HepG2 (cell line): ENCODE data around the gene SLITRK1. TPM values are rescaled to one million over a fixed set of nuclear protein-coding genes. Genes with fewer than 3 reads are reported as not detected.

Source experiments
- ATAC-seq: fragments of 200-7000 bp; cut with Tn5 transposase; 3 replicates; pipeline ENCODE4 v1.9.1; 2020; ENCODE audit warnings: mild to moderate bottlenecking, moderate library complexity
- BruUV-seq: library from RNA; stranded (reverse); fragments of 400-500 nt; replicated peaks from 2 replicates; lab custom pipeline; 2021; lab: Mats Ljungman, UMichigan
- CTCF ChIA-PET: fragments of 300-600 bp; formaldehyde crosslinking; extraction: SDS; loops from one replicate; lab custom pipeline; 2021; ENCODE audit warnings: low total read pairs, inconsistent platforms, low intra/inter-chr PET ratio; lab: Yijun Ruan, JAX
- POLR2A ChIA-PET: fragments of 350-600 bp; sonication (Branson Sonifier 250); formaldehyde crosslinking; loops from one replicate; lab custom pipeline; 2020; ENCODE audit warnings: antibody characterized with exemption, inconsistent platforms; lab: Yijun Ruan, JAX
- DNase-seq: peaks from one replicate; pipeline ENCODE4 v3.0.0-alpha.2; 2015; ENCODE audit warnings: low spot score
- FAIRE-seq: peaks from 3 replicates; lab custom pipeline; 2011; peaks lifted over from hg19 to GRCh38; lab: Jason Lieb, UNC
- H2AFZ ChIP-seq: one replicate; pipeline ENCODE4 v1.6.1; 2011; ENCODE audit warnings: low read length, inconsistent platforms
- H3K27ac ChIP-seq: fragments of 300-600 bp; 3 replicates; pipeline ENCODE4 v1.8.0; 2011; ENCODE audit warnings: mixed run types, mild to moderate bottlenecking, mixed read lengths, low read length, inconsistent platforms; ENCODE audit not compliant: insufficient read depth; ENCODE audit errors: extremely low read length
- H3K27me3 ChIP-seq, 2 experiments: fragments of 200-600 bp in 1 of 2; 2 replicates in 1 of 2; 3 replicates in 1 of 2; pipeline versions ENCODE4 v1.6.0 to v1.8.0; 2011; ENCODE audit warnings: low read length in 2 of 2, mild to moderate bottlenecking in 2 of 2, moderate library complexity in 2 of 2, inconsistent platforms in 1 of 2; ENCODE audit not compliant: insufficient read depth in 2 of 2, control insufficient read depth in 1 of 2
- H3K36me3 ChIP-seq, 2 experiments: fragments of 200-600 bp in 1 of 2; replicated peaks in 1 of 2; 2 replicates in 1 of 2; 3 replicates in 1 of 2; pipeline versions ENCODE4 v1.5.1 to v1.8.0; 2011; ENCODE audit warnings: low read length in 2 of 2, inconsistent platforms in 1 of 2; ENCODE audit not compliant: insufficient read depth in 2 of 2, control insufficient read depth in 1 of 2
- H3K4me1 ChIP-seq: 2 replicates; pipeline ENCODE4 v1.5.1; 2012; ENCODE audit warnings: low read length, inconsistent platforms; ENCODE audit not compliant: insufficient read depth
- H3K4me2 ChIP-seq: 2 replicates; pipeline ENCODE4 v1.6.0; 2011; ENCODE audit warnings: low read depth, low read length, inconsistent platforms
- H3K4me3 ChIP-seq, 3 experiments: fragments of 200-600 bp in 1 of 3; sonication (generic), shearing (Covaris generic) in 1 of 3; replicated peaks in 1 of 3; 2 replicates each; pipeline ENCODE4 v1.5.1; 2011 to 2016; ENCODE audit warnings: low read length in 3 of 3, inconsistent platforms in 2 of 3, low read depth in 2 of 3, mild to moderate bottlenecking in 2 of 3, control low read depth in 1 of 3, mixed read lengths in 1 of 3; ENCODE audit not compliant: insufficient read depth in 1 of 3
- H3K79me2 ChIP-seq: one replicate; pipeline ENCODE4 v1.6.1; 2011; ENCODE audit warnings: low read length, inconsistent platforms; ENCODE audit not compliant: insufficient read depth
- H3K9ac ChIP-seq: 2 replicates; pipeline ENCODE4 v1.6.0; 2011; ENCODE audit warnings: mild to moderate bottlenecking, low read depth, low read length, inconsistent platforms; ENCODE audit not compliant: insufficient read depth
- H3K9me3 ChIP-seq: 2 replicates; pipeline ENCODE4 v1.5.1; 2012; ENCODE audit warnings: mild to moderate bottlenecking, low read length
- H4K20me1 ChIP-seq: 2 replicates; pipeline ENCODE4 v1.6.0; 2011; ENCODE audit warnings: inconsistent platforms, mild to moderate bottlenecking, low read length, moderate library complexity; ENCODE audit not compliant: insufficient read depth
- CREB3 ChIP-seq: sonication (generic); formaldehyde crosslinking; IDR thresholded peaks from 2 replicates; pipeline ENCODE4 v1.5.0; 2020; ENCODE audit warnings: missing genetic modification reagents
- E2F5 ChIP-seq: sonication (generic); formaldehyde crosslinking; conservative IDR thresholded peaks from 2 replicates; pipeline ENCODE4 v1.4.0; 2020; ENCODE audit warnings: missing genetic modification reagents
- EED ChIP-seq: sonication (generic); formaldehyde crosslinking; IDR thresholded peaks from 2 replicates; pipeline ENCODE4 v1.5.0; 2020; ENCODE audit warnings: mild to moderate bottlenecking, missing genetic modification reagents
- FOXJ3 ChIP-seq: sonication (generic); formaldehyde crosslinking; IDR thresholded peaks from 2 replicates; pipeline ENCODE4 v1.4.0; 2020; ENCODE audit warnings: missing genetic modification reagents, mild to moderate bottlenecking, borderline replicate concordance
- KAT7 ChIP-seq: IDR thresholded peaks from 2 replicates; pipeline ENCODE4 v1.6.1; 2018; ENCODE audit warnings: borderline replicate concordance, missing compliant biosample characterization
- MYC ChIP-seq: sonication (generic); formaldehyde crosslinking; IDR thresholded peaks from 2 replicates; pipeline ENCODE4 v1.9.0; 2021; ENCODE audit warnings: missing genetic modification reagents, borderline replicate concordance
- PBX3 ChIP-seq: sonication (generic); formaldehyde crosslinking; IDR thresholded peaks from 2 replicates; pipeline ENCODE4 v1.8.1; 2023; ENCODE audit warnings: missing genetic modification reagents, inconsistent platforms, borderline replicate concordance
- SIN3B ChIP-seq: fragments of 150-350 bp; IDR thresholded peaks from 2 replicates; pipeline ENCODE4 v1.6.1; 2014; ENCODE audit warnings: low read length
- SMAD9 ChIP-seq: sonication (generic); formaldehyde crosslinking; IDR thresholded peaks from 2 replicates; pipeline ENCODE4 v1.5.1; 2020; ENCODE audit warnings: mild to moderate bottlenecking, missing genetic modification reagents
- SMC3 ChIP-seq: IDR thresholded peaks from 2 replicates; pipeline ENCODE4 v1.6.1; 2011; ENCODE audit warnings: low read length, improper control_type of control experiment
- SOX13 ChIP-seq, 3 experiments: fragments of 450-650 bp in 1 of 3; sonication (generic) in 1 of 3; formaldehyde crosslinking in 1 of 3; IDR thresholded peaks in 2 of 3; conservative IDR thresholded peaks in 1 of 3; 2 replicates each; pipeline versions ENCODE4 v1.5.0 to v1.6.1; 2016 to 2020; ENCODE audit warnings: antibody characterized with exemption in 1 of 3, mild to moderate bottlenecking in 1 of 3, missing compliant biosample characterization in 1 of 3, missing genetic modification reagents in 1 of 3, moderate library complexity in 1 of 3
- STAT6 ChIP-seq: sonication (generic); formaldehyde crosslinking; IDR thresholded peaks from 2 replicates; pipeline ENCODE4 v1.4.0; 2020; ENCODE audit warnings: missing genetic modification reagents, mild to moderate bottlenecking, borderline replicate concordance
- ZNF224 ChIP-seq: sonication (generic); formaldehyde crosslinking; IDR thresholded peaks from 2 replicates; pipeline ENCODE4 v1.5.0; 2020; ENCODE audit warnings: mild to moderate bottlenecking, missing genetic modification reagents
- WGBS: methylation state at CpG from one replicate; pipeline ENCODE4 v1.1.6; 2017; ENCODE audit warnings: low lambda C conversion rate; 5-methylcytosine and 5-hydroxymethylcytosine counted together
- in situ Hi-C: cut with HindIII; loops from 2 replicates; pipeline ENCODE4 v1.10.0; 2017; ENCODE audit warnings: low pct_unique_long_range_greater_than_20kb; ENCODE audit not compliant: extremely low pct_ligation_motif_present
- intact Hi-C: fragments of 100-400 bp; cut with micrococcal nuclease; formaldehyde crosslinking; loops from one replicate; pipeline ENCODE4 v1.10.0; 2022; ENCODE audit not compliant: unreplicated experiment
- polyA plus RNA-seq, 8 experiments: library from polyadenylated mRNA; depleted of rRNA in 3 of 8; stranded (reverse) in 7 of 8; unstranded in 1 of 8; fragments of >200 nt; fragmentation: Illumina TruSeq in 4 of 8; extraction: Trizol in 4 of 8; gene quantifications; 2 replicates each; pipeline versions ENCODE4 v1.2.1 to v1.2.3, GENCODE V29; 2011 to 2016; ENCODE audit warnings: low read depth in 4 of 8, missing spikeins in 1 of 8, mixed read lengths in 1 of 8; ENCODE audit not compliant: insufficient read depth in 1 of 8
- total RNA-seq, 5 experiments: library from RNA; depleted of rRNA; stranded (reverse); fragments of >200 nt; fragmentation: Illumina TruSeq; extraction: Trizol; gene quantifications; 2 replicates each; pipeline ENCODE4 v1.2.3, GENCODE V29; 2016; ENCODE audit warnings: low read depth in 1 of 5

SLITRK1 gene
- total and polyA plus RNA-seq, 2 of the 13 experiments (the other 11 are each of a cell fraction or from before 2014, with no cell fraction given): not detected

GRCh38 chr13:83878691-83879430 is 3.4 kb downstream of the SLITRK1 start:
- Histone ChIP-seq H3K4me2 (no peak overlapping the region), H3K9me3 (no peaks in the 10 kb centered on the region), H3K79me2 (no peaks in the 10 kb centered on the region), H3K36me3 (no peaks in the 10 kb centered on the region), H3K27me3 (peaks cover 3 to 15% of the 10 kb centered on the region in 2 experiments; a peak in 4 of 5 replicates), H4K20me1 (no peaks in the 10 kb centered on the region), H2AFZ (no peak overlapping the region), H3K4me1 (no peaks in the 10 kb centered on the region), H3K4me3 (no peak overlapping the region), H3K9ac (no peak overlapping the region), H3K27ac (no peak overlapping the region)
- ATAC-seq (no peak), DNase-seq (no peak), FAIRE-seq (no peak)
- ChIA-PET CTCF (no interaction called here), POLR2A (no interaction called here)
- TF ChIP-seq CREB3 (CRISPR knock-in tag) (no peak), FOXJ3 (CRISPR knock-in tag) (no peak), STAT6 (no peak), SMC3 (no peak), E2F5 (CRISPR knock-in tag) (no peak), SOX13 (IDR thresholded peaks at IDR 0.05) (no peak), SOX13 (CRISPR knock-in tag; conservative IDR thresholded peaks at IDR 0.05 in 1 of 2, IDR thresholded peaks at IDR 0.05 in 1 of 2) (no peak), PBX3 (CRISPR knock-in tag) (no peak), SIN3B (no peak), ZNF224 (CRISPR knock-in tag) (no peak), MYC (no peak), EED (CRISPR knock-in tag) (no peak), KAT7 (CRISPR knock-in tag) (no peak), SMAD9 (no peak)
- in situ Hi-C loops: no loop called here
- WGBS: 21% methylated on average over 26 of the region's 31 CpGs
- intact Hi-C loops: no loop called here
- BruUV-seq: no TSS peak
